Activated CD8-positive, alpha-beta T cell treated with anti-CD3 and anti-CD28 coated beads for 36 hours (primary cell): Measurements from ENCODE around the gene THAP2. TPM values are rescaled to one million over a fixed set of nuclear protein-coding genes. Genes with fewer than 3 reads are reported as not detected.
"Not testable (repeated sequence)": the region's sequence is repeated elsewhere in the genome, so short reads cannot be mapped to it uniquely, and the experiment has no call there.

ENCODE experiments used
- ATAC-seq: fragments of 200-7000 bp; cut with Tn5 transposase; one replicate; pipeline ENCODE4 v1.10.0; 2021; ENCODE audit warnings: mild to moderate bottlenecking, moderate library complexity
- CTCF ChIA-PET: fragments of 350-600 bp; sonication (Branson Sonifier 250); formaldehyde crosslinking; loops from one replicate; lab custom pipeline; 2021; ENCODE audit warnings: antibody characterized with exemption; lab: Charles Lee
- POLR2A ChIA-PET: fragments of 350-600 bp; sonication (Branson Sonifier 250); formaldehyde crosslinking; loops from one replicate; lab custom pipeline; 2021; ENCODE audit warnings: antibody characterized with exemption; lab: Charles Lee
- DNase-seq: peaks from one replicate; pipeline ENCODE4 v3.0.0-alpha.2; 2020
- H3K27ac Mint-ChIP-seq: one replicate; pipeline ENCODE4 v1.8.0; 2021; ENCODE audit warnings: mild to moderate bottlenecking, mixed read lengths
- H3K27me3 Mint-ChIP-seq: one replicate; pipeline ENCODE4 v1.8.0; 2021; ENCODE audit warnings: mixed read lengths
- H3K36me3 Mint-ChIP-seq: one replicate; pipeline ENCODE4 v1.8.0; 2021; ENCODE audit warnings: low read depth, mixed read lengths
- H3K4me1 Mint-ChIP-seq: one replicate; pipeline ENCODE4 v1.8.0; 2021; ENCODE audit warnings: low read depth, mixed read lengths
- H3K4me3 Mint-ChIP-seq: one replicate; pipeline ENCODE4 v1.8.0; 2021; ENCODE audit warnings: mild to moderate bottlenecking, moderate library complexity, mixed read lengths
- H3K9me3 Mint-ChIP-seq: one replicate; pipeline ENCODE4 v1.8.0; 2021; ENCODE audit warnings: mixed read lengths
- CTCF ChIP-seq: fragments of 200-600 bp; IDR thresholded peaks from one replicate; pipeline ENCODE4 v1.8.0; 2022; ENCODE audit warnings: antibody characterized with exemption, mild to moderate bottlenecking
- intact Hi-C: fragments of 100-400 bp; cut with micrococcal nuclease; formaldehyde crosslinking; loops from one replicate; pipeline ENCODE4 v1.10.0; 2022
- total RNA-seq, 2 experiments: library from RNA; stranded (reverse); gene quantifications; one replicate each; pipeline ENCODE4 v1.2.3, GENCODE V29; 2021

Gene THAP2
- total RNA-seq, 2 experiments from 2014 or later = 10.8 to 12.2 TPM

GRCh38 chr12:71684081-71684480 lies 20.0 kb downstream of the THAP2 start:
- Mint-ChIP-seq H3K4me1 (peaks cover 19% of the 10 kb centered on the region), H3K36me3 (no peaks in the 10 kb centered on the region), H3K9me3 (no peaks in the 10 kb centered on the region), H3K27me3 (no peaks in the 10 kb centered on the region), H3K27ac (peak overlapping the region; percentile 52), H3K4me3 (peak overlapping the region; percentile 64)
- peak; percentile 25 for DNase-seq
- TF ChIP-seq CTCF = no peak
- peak; percentile 35 for ATAC-seq
- CTCF ChIA-PET = interaction anchor here (0.9 to 4.6 kb wide), 6 partner anchors 9 to 97 kb away, joined by 3 to 43 read pairs (median 4); partner anchors contain the start of genes THAP2 and ZFC3H1
- intact Hi-C loops = no loop called here
- POLR2A ChIA-PET = interaction anchor here (1.2 to 4.7 kb wide), 2 partner anchors 19 to 21 kb away, joined by 4 to 75 read pairs; partner anchors contain the start of genes THAP2 and ZFC3H1

GRCh38 chr12:71685312-71685906 lies 21.3 kb downstream of the THAP2 start:
- CTCF ChIA-PET = interaction anchor here (1.2 to 4.6 kb wide), 9 partner anchors 8 to 66 kb away, joined by 3 to 43 read pairs (median 7); partner anchors contain the start of genes THAP2 and ZFC3H1
- DNase-seq = no peak
- Mint-ChIP-seq H3K4me3 (peak overlapping the region; percentile 94), H3K4me1 (peaks cover 19% of the 10 kb centered on the region), H3K27ac (peak overlapping the region; percentile 94), H3K27me3 (no peaks in the 10 kb centered on the region), H3K9me3 (no peaks in the 10 kb centered on the region), H3K36me3 (no peaks in the 10 kb centered on the region)
- POLR2A ChIA-PET = interaction anchor here (0.6 to 4.7 kb wide), 8 partner anchors 16 to 63 kb away, joined by 3 to 75 read pairs (median 4); partner anchors contain the start of genes THAP2 and ZFC3H1
- ATAC-seq = no peak
- intact Hi-C loops = no loop called here
- no peak for TF ChIP-seq CTCF

- TF ChIP-seq CTCF = no peak
- intact Hi-C loops = loop anchor here (2.0 kb wide), 1 partner anchor 23 kb away; the partner anchor contains the start of gene ZFC3H1
- H3K9me3 Mint-ChIP-seq = no peaks in the 10 kb centered on the region
- ChIA-PET POLR2A (interaction anchor here (0.6 to 4.7 kb wide), 8 partner anchors 15 to 64 kb away, joined by 3 to 75 read pairs (median 4); partner anchors contain the start of genes THAP2 and ZFC3H1), CTCF (interaction anchor here (0.8 to 4.6 kb wide), 11 partner anchors 9 to 69 kb away, joined by 3 to 43 read pairs (median 7); partner anchors contain the start of genes RAB21, THAP2 and ZFC3H1)
- no peaks in the 10 kb centered on the region for H3K27me3 Mint-ChIP-seq
- H3K27ac Mint-ChIP-seq = peak within 1 kb of the TSS; percentile 94
- peak within 1 kb of the TSS; percentile 94 for H3K4me3 Mint-ChIP-seq
- DNase-seq (peak; percentile 86), ATAC-seq (peak; percentile 89)
- no peaks in the 10 kb centered on the region for H3K36me3 Mint-ChIP-seq
- H3K4me1 Mint-ChIP-seq = peaks cover 19% of the 10 kb centered on the region
Observed at GRCh38 chr12:71685914-71686657, 22.0 kb downstream of the THAP2 start, which contains the start of gene TMEM19. TSS of gene TMEM19 (plus strand) at chr12:71686082. CDS start at chr12:71686681, 599 bp downstream.

- ChIA-PET POLR2A (interaction anchor here (0.6 to 4.7 kb wide), 5 partner anchors 15 to 61 kb away, joined by 3 to 75 read pairs (median 5); partner anchors contain the start of genes THAP2 and ZFC3H1), CTCF (interaction anchor here (0.6 to 4.6 kb wide), 12 partner anchors 10 to 147 kb away, joined by 3 to 43 read pairs (median 6); partner anchors contain the start of genes RAB21, THAP2 and ZFC3H1)
- DNase-seq = no peak
- H3K9me3 Mint-ChIP-seq = no peaks in the 10 kb centered on the region
- no peaks in the 10 kb centered on the region for H3K27me3 Mint-ChIP-seq
- no peak for TF ChIP-seq CTCF
- peaks cover 19% of the 10 kb centered on the region for H3K4me1 Mint-ChIP-seq
- peak overlapping the region; percentile 94 for H3K27ac Mint-ChIP-seq
- peak overlapping the region; percentile 94 for H3K4me3 Mint-ChIP-seq
- H3K36me3 Mint-ChIP-seq = no peaks in the 10 kb centered on the region
- ATAC-seq = no peak
- intact Hi-C loops = loop anchor here (2.0 kb wide), 1 partner anchor 24 kb away; the partner anchor contains the start of gene ZFC3H1
Observed at GRCh38 chr12:71686658-71687025, 22.5 kb downstream of the THAP2 start.

GRCh38 chr12:71687172-71687571 lies 23.1 kb downstream of the THAP2 start:
- not testable (repeated sequence) for DNase-seq, H3K27ac Mint-ChIP-seq, H3K36me3 Mint-ChIP-seq, H3K27me3 Mint-ChIP-seq, H3K9me3 Mint-ChIP-seq, ATAC-seq
- intact Hi-C loops = loop anchor here (2.0 kb wide), 1 partner anchor 24 kb away; the partner anchor contains the start of gene ZFC3H1
- Mint-ChIP-seq H3K4me1 (peaks cover 19% of the 10 kb centered on the region), H3K4me3 (peak overlapping the region; percentile 94)
- CTCF ChIA-PET = interaction anchor here (0.6 to 4.6 kb wide), 7 partner anchors 10 to 146 kb away, joined by 3 to 43 read pairs (median 7); partner anchors contain the start of gene RAB21
- POLR2A ChIA-PET = interaction anchor here (0.6 to 4.7 kb wide), 2 partner anchors 24 to 504 kb away, joined by 3 to 75 read pairs; partner anchors contain the start of genes THAP2 and ZFC3H1
